DMS153 treated with DMSO at 0.1 percent for 48 hours (cell line): ENCODE results near the gene TP53TG3B.
"Not testable (repeated sequence)": the region's sequence is repeated elsewhere in the genome, so short reads cannot be mapped to it uniquely, and the experiment has no call there.

Experiments used
- DNase-seq: peaks from one replicate; lab custom pipeline; 2025; ENCODE audit not compliant: unreplicated experiment; lab: John Stamatoyannopoulos, UW

TP53TG3B gene

GRCh38 chr16:33360541-33360940 is at the start of gene TP53TG3B:
Gene TP53TG3B, plus strand, starts transcription at chr16:33360841. Its CDS starts 68 bp downstream, at chr16:33360909.
- DNase-seq = not testable (repeated sequence)

GRCh38 chr16:33336226-33337012 is 24.2 kb upstream of the TP53TG3B start:
- DNase-seq = not testable (repeated sequence)

- DNase-seq = not testable (repeated sequence)
These were observed 22.8 kb upstream of the TP53TG3B start for GRCh38 chr16:33337627-33338542.

- not testable (repeated sequence) for DNase-seq
These were observed 22.1 kb upstream of the TP53TG3B start for GRCh38 chr16:33338543-33338951.

- not testable (repeated sequence) for DNase-seq
These were observed 21.3 kb upstream of the TP53TG3B start for GRCh38 chr16:33339093-33340061.
